ENCODE data around the gene DPEP2NB.
"Not testable (repeated sequence)": the region's sequence is repeated elsewhere in the genome, so short reads cannot be mapped to it uniquely, and the experiment has no call there.

DPEP2NB gene, protein sequence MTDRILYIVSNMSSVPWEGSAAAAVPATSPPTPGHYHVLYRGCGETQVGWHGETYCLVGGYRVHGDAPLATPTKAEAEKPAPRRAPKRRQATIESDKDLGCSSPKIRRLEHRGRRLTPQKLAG

DNA sequence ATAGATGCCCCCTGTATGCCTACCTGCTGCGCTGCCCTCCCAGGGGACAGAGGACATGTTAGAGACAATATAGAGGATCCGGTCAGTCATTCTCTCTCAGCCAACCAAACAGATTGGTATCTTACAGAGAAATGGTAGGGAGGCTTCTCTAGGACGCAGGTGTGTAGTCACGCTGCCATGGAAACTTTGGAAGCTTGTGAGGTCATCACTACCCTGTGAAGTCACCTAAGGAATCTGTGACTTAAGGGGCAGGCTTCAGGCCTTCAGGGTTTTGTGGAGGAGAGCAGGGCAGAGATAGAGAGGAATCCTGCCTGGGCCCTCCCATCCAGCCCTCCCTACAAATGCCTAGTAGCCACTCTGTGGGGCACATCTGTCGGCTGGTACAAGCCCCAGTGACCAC lies at the start of gene DPEP2NB:
Gene DPEP2NB (minus strand): TSS at position 231 of the 400 bp plus-strand sequence. CDS start 141 bp downstream, at position 90.
- FAIRE-seq, result no peak
- no peak for DNase-seq (ENCODE audit: extremely low spot score, insufficient read length, low read depth)

DNA sequence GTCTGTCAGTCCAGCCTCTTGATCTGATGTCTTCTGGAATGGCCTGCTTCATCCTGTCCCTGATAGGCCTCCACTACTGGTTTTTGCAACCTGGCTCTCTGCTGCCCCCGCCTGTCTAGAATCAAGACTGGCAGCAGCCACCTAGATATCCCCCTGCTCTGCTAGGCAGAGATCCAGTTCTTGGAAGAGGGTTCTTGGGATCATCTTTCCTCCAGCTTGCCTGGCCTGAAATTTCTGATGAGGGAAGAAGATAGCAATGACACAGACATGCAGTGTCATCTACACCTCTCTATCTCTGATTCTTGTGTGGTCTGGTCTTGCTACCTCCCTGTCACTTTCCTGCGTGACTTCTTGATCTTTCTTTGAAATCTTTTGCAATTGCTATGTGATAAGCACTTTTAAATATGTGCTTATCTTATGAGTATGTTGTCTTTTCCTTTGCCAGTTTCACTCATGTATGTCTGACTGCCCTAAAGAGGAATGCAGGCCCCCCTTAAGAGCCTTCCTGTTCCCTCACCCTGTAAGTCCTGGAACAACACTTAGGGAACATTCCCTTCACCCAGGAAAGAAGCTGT lies 49.2 kb upstream of the DPEP2NB start:
- no peak for DNase-seq (ENCODE audit: extremely low spot score, insufficient read length, low read depth)
- peak; percentile 73 for FAIRE-seq

DNA sequence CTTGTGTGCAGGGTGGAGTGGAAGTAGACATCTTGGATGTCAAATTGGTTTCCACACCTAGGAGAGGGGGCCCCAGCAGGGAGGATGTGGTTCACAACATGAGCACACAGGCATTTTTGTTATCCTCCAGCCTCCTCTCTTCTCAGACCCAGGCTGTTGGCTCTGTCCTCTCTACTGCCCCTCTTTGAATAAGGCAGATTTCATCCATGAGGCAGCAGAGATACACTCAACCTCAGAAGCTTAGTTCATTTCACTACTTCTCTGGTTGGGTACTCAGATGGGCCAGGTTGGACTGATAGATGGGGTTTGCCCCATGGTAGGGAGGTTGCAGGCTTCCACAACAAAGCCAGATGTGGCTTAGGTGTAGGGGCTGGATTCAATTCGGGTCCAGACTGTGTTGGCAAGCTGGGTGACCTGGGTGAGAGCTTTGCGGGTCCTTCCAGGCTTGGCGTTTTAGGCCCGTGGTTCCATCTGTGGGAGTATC lies 47.2 kb upstream of the DPEP2NB start:
- DNase-seq (ENCODE audit: extremely low spot score, insufficient read length, low read depth), result no peak
- no peak for FAIRE-seq

DNA sequence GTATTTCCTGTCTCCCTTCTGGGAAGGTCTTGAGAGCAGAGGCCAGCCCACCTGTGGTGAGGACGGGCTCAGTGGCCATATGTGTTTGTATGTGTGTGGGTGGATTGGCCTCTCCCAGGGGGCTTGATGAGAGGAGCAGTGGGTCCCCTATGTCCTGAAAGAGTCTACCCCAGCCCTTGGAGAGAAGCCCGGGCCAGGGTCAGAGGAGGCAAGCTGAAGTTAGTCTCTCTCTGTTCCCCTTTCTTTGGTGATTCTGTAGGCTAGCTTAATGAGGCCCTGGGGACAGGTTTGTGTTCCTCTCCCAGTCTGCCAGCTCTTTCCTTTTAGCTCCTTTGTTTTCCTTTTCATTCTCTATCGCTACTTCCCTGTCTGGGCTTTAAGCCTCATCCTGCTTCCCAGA lies 45.7 kb upstream of the DPEP2NB start:
- FAIRE-seq (no peak), DNase-seq (ENCODE audit: extremely low spot score, insufficient read length, low read depth) (no peak)

DNA sequence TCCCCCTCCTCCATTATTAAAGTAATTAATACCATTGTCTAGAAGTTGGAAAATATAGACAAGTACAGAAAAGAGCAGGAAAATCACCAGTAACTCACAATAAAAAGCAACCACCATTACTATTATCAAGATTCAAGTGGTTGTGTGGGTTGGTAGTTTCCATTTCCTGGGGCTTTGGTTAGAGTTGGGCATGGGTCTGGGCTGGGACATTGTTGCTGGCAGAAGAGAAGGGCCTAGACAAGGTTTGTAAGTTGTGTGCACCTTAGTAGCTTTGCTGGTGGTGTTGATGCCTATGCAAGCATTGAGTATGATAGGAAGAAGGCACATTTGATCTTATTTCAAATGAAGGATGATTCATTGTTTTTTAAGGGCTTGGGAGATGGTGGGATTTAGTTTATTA lies 44.1 kb upstream of the DPEP2NB start:
- DNase-seq (ENCODE audit: extremely low spot score, insufficient read length, low read depth) (no peak), FAIRE-seq (no peak)

DNA sequence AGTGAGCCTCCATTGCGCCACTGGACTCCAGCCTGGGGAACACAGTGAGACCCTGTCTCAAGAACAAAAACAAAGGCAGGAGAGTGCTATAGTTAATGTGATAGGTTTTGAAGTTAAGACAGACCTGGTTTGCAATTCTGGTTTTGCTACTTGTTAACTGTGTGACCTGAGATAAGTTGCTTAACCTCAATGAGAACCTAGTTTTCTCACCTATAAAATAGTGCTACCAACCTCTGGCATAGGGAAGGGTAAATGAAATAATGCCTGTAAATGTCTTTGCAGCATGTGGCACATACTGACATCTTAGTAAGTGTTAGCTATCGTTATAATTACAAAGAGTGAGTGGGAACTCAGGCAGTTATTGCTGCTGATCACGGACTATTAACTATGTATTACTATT lies 39.7 kb upstream of the DPEP2NB start:
- FAIRE-seq, result no peak

DNA sequence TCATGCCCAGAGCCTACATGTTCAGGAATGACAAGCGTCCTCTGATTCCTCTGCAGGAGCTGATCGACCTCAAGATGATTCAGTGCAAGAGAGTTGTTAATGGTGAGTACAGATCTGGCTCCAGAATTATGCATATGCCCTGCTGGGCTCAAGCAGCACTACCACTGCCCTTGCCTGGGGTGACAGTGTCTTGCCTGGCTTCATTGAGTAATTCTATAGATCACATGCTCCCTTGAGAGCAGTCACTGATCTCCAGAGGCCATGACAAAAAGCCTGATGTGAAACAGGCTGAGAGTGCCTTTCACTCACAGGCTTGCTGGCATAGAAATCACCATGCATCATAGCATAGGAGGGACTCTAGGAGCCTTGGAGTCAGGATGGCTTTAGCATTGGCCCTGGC lies 33.7 kb upstream of the DPEP2NB start:
- FAIRE-seq, result no peak
- no peak for DNase-seq (ENCODE audit: extremely low spot score, insufficient read length, low read depth)

More for the DNA sequence above, 39.7 kb upstream of the DPEP2NB start:
- DNase-seq (ENCODE audit: extremely low spot score, insufficient read length, low read depth), result no peak

DNA sequence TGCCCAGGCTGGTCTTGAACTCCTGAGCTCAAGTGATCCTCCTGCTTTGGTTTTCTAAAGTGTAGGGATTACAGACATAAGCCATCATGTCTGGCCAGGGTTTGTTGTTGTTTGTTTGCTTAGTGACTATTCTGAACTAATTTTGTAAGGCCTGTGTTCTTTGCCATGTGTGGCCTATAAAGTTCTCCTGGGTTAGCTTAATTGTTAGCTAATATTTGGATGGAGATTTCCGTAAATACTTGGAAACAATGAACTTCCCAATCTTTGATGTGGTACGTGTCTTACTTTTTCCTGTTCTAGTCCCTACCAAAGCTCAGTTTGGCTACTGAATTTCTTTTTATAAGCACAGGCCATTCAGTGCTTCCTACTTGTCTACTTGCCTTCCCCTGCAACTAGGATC lies 32.3 kb upstream of the DPEP2NB start:
- FAIRE-seq (no peak), DNase-seq (ENCODE audit: extremely low spot score, insufficient read length, low read depth) (no peak)

DNA sequence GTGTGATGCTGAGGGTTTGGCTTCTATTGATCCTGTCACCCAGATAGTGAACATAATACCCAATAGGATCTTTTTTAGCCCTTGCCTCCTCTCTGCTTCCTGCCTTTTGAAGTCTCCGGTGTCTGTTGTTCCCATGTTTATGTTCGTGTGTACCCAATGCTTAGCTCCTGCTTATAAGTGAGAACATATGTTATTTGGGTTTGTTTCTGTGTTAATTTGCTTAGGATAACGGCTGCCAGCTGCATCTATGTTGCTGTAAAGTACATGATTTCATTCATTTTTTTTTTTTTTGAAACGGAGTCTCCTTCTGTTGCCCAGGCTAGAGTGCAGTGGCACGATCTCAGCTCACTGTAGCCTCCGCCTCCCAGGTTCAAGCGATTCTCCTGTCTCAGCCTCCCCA lies 30.4 kb upstream of the DPEP2NB start:
- FAIRE-seq, result no peak
- DNase-seq (ENCODE audit: extremely low spot score, insufficient read length, low read depth), result no peak

DNA sequence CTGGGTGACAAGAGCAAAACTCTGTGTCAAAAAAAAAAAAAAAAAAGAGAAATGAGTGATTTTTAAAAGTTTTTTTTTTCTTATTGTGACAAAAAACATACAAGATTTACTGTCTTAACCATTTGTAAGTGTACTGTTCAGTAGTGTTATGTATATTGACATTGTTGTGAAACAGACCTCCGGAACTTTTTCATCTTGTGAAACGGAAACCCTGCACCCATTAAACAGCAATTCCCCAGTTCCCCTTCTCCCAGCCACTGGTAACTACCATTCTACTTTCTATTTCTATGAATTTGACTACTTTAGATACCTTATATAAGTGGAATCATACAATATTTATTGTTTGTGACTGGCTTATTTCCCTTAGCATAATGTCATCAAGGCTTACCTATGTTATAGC lies 26.1 kb upstream of the DPEP2NB start:
- DNase-seq (ENCODE audit: extremely low spot score, insufficient read length, low read depth) (no peak), FAIRE-seq (no peak)

DNA sequence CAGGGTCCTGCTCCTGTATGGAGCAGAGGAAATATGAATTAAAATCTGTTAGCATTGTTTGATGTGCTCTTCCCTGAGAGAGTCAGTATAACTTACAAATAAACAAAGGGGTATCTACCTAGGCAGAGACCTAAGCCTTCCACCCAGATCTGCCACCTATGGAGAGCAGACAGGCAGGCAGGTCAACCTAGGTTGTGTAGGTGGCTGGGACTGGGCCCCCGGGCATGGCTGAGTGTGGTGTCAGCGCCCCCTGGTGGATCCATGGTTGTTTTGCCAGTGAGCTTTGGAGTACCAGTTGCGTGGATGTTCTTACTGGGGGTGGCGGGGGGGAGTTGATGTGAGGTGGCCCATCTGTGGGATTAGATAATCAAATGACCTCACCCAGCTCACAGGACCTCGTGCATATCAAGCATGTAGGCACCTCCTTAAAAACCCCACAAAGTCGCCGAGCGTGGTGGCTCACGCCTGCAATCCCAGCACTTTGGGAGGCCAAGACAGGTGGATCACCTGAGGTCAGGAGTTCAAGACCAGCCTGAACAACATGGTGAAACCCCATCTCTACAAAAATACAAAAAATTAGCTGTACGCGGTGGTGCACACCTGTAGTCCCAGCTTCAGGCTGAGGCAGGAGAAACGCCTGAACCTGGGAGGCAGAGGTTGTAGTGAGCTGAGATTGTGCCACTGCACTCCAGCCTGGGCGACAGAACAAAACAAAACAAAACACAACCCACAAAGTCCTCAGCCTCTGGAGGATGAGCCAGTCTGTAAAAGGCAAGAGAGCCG lies 25.0 kb upstream of the DPEP2NB start:
- FAIRE-seq (peak; percentile 87), DNase-seq (ENCODE audit: extremely low spot score, insufficient read length, low read depth) (peak; percentile 77)

DNA sequence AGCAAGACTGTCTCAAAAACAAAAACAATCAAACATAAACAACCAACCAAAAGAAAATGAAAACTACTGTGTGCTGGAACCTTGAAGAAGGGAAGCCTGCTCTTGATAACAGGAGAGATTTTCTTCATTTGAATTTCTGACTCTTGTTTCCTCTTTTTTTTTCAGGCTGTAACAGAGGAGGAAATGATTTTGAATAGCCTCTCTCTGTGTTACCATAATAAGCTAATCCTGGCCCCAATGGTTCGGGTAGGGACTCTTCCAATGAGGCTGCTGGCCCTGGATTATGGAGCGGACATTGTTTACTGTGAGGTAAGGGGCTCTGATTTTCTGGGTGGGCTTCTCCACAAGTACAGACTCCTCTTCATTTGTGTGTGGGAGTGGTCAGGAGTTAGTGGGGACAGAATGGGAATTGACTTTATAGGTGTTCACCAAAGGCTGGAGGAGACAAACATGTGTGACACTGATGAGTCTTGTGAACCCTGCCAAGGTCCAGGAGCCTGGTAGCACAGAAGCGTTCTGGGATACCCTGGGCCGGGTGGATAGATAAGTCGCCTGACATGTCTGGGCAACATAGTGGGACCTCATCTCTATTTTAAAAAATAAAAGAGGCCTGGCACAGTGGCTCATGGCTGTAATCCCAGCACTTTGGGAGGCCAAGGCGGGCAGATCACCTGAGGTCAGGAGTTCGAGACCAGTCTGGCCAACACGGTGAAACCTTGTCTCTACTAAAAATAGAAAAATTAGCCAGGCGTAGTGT lies 22.3 kb upstream of the DPEP2NB start:
- FAIRE-seq (peak; percentile 35), DNase-seq (ENCODE audit: extremely low spot score, insufficient read length, low read depth) (no peak)

DNA sequence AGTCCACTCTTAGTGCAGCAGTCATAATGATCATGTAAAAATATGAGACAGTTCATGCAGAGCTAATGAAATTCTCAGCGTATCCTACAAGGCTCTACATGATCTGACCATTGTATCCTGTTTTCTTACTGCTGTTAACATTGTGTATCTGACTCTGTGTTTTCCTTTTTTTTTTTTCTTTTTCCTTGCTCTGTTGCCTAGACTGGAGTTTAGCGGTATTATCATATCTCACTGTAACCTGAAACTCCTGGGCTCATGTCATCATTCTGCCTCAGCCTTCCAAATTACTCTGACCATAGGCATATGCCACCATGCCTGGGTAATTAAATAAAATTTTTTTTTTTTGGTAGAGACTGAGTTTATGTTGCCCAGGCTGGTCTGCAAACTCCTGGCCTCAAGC lies 19.5 kb upstream of the DPEP2NB start:
- DNase-seq (ENCODE audit: extremely low spot score, insufficient read length, low read depth), result no peak
- no peak for FAIRE-seq

DNA sequence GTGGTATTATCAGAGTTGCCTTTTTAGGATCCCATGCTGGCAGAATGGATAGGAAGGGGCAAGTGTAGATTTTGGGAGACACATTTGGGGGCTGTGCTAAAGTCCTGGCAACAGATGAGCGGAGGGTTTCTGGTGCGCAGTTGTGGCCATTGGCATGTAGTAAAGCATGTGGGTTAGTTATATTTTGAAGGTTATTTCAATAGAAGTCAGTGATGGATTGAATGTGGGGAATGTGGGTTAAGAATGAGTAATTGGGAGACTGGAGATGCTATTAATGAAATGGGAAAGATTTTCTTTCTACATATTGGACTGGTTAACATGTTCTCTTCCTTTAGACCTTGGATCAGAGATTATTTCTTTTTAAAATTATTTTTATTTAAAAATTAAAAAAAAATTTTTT lies 17.4 kb upstream of the DPEP2NB start:
- no peak for FAIRE-seq

DNA sequence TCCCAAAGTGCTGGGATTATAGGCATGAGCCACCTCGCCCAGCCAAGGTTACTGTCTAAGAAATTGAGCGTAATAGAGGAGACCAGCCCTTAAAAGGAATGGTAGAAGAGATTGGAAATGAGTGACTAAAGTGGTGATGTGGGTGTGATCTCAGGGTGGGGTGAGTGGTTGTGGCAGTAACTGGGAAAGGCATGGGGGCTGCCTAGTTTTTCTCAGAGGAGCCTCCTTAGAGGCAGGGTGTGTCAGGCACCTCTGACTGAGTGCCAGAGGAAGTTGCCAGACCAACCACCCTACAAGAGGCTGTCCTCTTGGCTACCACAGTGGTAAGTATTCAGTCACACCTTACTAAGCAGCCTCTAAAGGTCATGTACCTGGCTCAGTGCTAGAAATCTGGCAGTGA lies 16.2 kb upstream of the DPEP2NB start:
- FAIRE-seq (no peak), DNase-seq (ENCODE audit: extremely low spot score, insufficient read length, low read depth) (no peak)

More for the DNA sequence above, 17.4 kb upstream of the DPEP2NB start:
- no peak for DNase-seq (ENCODE audit: extremely low spot score, insufficient read length, low read depth)

DNA sequence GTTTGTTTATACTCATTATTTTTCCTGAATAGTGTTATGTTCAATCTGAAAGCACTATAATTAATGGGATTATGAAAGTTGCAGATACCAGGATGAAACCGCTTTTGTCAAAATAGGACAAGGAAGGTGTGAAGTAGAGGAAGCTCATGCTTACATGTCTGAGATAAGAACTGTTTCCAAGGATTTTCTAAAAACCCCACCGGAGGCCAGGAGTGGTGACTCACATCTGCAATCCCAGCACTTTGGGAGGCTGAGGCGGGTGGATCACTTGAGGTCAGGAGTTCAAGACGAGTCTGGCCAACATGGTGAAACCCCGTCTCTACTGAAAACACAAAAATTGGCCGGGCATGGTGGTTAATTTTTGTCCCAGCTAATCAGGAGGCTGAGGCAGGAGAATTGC lies 14.4 kb upstream of the DPEP2NB start:
- not testable (repeated sequence) for DNase-seq (ENCODE audit: extremely low spot score, insufficient read length, low read depth); FAIRE-seq

DNA sequence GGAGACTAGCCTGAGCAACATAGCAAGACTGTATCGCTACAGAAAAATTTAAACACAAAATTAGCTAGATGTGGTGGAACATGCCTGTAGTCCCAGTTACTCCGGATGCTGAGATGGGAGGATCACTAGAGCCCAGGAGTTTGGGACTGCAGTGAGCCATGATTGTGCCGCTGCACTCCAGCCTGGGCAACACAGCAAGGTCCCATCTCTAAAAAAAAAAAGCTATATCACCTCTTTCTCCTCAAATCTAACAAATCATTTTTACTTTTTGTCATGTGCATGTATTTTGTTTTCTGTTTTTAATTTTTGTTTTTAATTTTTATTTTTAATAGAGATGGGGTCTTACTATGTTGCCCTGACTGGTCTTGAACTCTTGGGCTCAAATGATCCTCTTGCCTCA lies 13.3 kb upstream of the DPEP2NB start:
- FAIRE-seq (no peak), DNase-seq (ENCODE audit: extremely low spot score, insufficient read length, low read depth) (no peak)

DNA sequence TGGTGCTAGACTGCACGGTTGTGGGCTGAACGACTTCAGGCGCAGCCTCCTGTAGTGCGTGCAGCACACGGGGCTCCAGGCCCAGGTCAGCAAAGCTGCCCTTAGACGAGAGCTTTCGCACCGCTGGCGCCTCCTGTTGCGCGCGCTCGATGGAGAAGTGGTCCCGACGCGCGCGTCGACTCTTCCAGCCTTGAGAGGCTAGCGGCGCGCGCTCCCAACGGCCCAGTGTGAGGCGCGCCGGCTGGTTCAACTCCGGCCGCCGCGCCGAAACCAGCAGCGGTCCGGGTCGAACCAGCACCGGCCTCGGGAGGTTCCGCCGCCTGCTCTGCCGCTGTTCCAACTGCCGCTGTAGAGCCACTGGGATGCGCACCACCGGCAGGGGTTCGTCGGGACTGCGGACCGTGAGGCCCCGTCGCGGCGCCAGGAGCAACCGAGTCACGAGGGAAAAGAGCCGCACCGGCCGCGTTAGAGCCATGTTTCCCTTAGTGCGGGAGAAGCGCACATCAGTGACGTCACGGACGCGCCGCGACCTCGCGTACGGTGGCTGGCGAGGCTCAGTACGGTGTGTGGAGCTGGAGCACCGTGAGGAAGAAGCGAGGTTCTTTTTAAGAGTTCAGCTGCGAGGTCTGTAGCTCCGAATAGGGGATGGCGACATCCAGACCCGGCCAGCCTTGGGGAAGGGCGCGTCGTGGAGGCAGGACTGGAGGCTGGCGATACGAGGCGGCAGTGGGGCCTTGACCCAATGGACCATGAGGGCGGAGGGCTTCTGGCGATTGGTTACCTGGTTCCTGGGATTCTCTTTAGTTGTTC lies 7.2 kb upstream of the DPEP2NB start, which contains the start of the genes DDX28 and DUS2:
Gene DDX28 (minus strand): TSS at position 505 of the 810 bp plus-strand sequence. CDS start 30 bp downstream, at position 475.
Gene DUS2 (plus strand): TSS at position 557 of the 810 bp plus-strand sequence. CDS start 14,740 bp downstream, outside the sequence.
- DNase-seq (ENCODE audit: extremely low spot score, insufficient read length, low read depth), result peak; percentile 82
- FAIRE-seq, result peak; percentile 70

DNA sequence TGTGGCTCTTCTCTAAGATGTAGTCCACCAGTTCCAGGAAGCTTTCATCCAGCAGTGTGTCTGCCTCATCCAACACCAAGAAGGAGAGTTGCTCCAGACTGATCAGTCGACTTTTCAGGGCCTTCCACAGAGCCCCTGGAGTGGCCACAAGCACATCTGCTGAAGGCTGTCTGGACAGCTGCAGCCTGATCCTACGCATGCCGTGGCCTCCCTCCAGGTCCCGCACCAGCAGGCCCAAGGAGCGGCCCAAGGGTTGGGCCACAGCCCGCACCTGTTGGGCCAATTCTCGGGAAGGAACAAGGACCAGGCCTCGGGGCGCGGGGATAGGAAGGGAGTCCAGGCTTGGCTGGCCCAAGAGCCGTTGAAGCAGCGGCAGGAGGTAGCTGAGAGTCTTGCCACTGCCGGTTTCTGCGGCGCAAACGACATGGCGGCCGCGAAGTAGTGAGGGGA lies 6.6 kb upstream of the DPEP2NB start:
- FAIRE-seq (no peak), DNase-seq (ENCODE audit: extremely low spot score, insufficient read length, low read depth) (no peak)
